HepG2 (cell line): ENCODE measurements around the gene EGFL8. TPM values are rescaled to one million over a fixed set of nuclear protein-coding genes. Genes with fewer than 3 reads are reported as not detected.
A peak's percentile ranks its signal among the peaks of the same experiment; 100 is the strongest.

ENCODE experiments used
- BRD4 ChIP-seq: sonication (generic); formaldehyde crosslinking; IDR thresholded peaks from 2 replicates; pipeline ENCODE4 v1.4.0; 2020; ENCODE audit warnings: missing genetic modification reagents
- CENPT ChIP-seq: sonication (generic); formaldehyde crosslinking; IDR thresholded peaks from 2 replicates; pipeline ENCODE4 v1.8.0; 2022; ENCODE audit warnings: low read depth, mild to moderate bottlenecking, moderate library complexity, missing genetic modification reagents
- DNMT1 ChIP-seq: sonication (generic); formaldehyde crosslinking; IDR thresholded peaks from 2 replicates; pipeline ENCODE4 v1.5.1; 2020; ENCODE audit warnings: mild to moderate bottlenecking, missing genetic modification reagents
- MAZ ChIP-seq, 2 experiments: sonication (generic) in 1 of 2; formaldehyde crosslinking in 1 of 2; IDR thresholded peaks; 2 replicates each; pipeline versions ENCODE4 v1.5.0 to v1.6.1; 2012 to 2020; ENCODE audit warnings: low read depth in 2 of 2, mild to moderate bottlenecking in 2 of 2, borderline replicate concordance in 1 of 2, improper control_type of control experiment in 1 of 2, low read length in 1 of 2, missing genetic modification reagents in 1 of 2, moderate library complexity in 1 of 2
- NCOA5 ChIP-seq: sonication (generic); formaldehyde crosslinking; IDR thresholded peaks from 2 replicates; pipeline ENCODE4 v1.4.0; 2020; ENCODE audit warnings: missing genetic modification reagents
- NFYC ChIP-seq: IDR thresholded peaks from 2 replicates; pipeline ENCODE4 v1.6.1; 2016; ENCODE audit warnings: missing genetic modification reagents, missing compliant biosample characterization
- RBM39 ChIP-seq: fragments of 200-400 bp; formaldehyde crosslinking; IDR thresholded peaks from one replicate; pipeline ENCODE4 v1.6.1; 2018; ENCODE audit warnings: antibody characterized with exemption, mild to moderate bottlenecking, low read depth, low read length; ENCODE audit not compliant: poor library complexity, severe bottlenecking
- RCOR2 ChIP-seq: IDR thresholded peaks from 2 replicates; pipeline ENCODE4 v1.6.1; 2016; ENCODE audit warnings: missing biosample characterization, missing genetic modification reagents
- RFX3 ChIP-seq: IDR thresholded peaks from 2 replicates; pipeline ENCODE4 v1.6.1; 2016; ENCODE audit warnings: missing biosample characterization, missing genetic modification reagents
- SALL2 ChIP-seq: sonication (generic); formaldehyde crosslinking; IDR thresholded peaks from 2 replicates; pipeline ENCODE4 v1.8.1; 2023; ENCODE audit warnings: mild to moderate bottlenecking, missing genetic modification reagents, inconsistent platforms
- SMAD3 ChIP-seq: sonication (generic); formaldehyde crosslinking; IDR thresholded peaks from 2 replicates; pipeline ENCODE4 v1.4.0; 2020; ENCODE audit warnings: missing genetic modification reagents
- TGIF2 ChIP-seq: IDR thresholded peaks from 2 replicates; pipeline ENCODE4 v1.6.1; 2016; ENCODE audit warnings: control low read depth, missing compliant biosample characterization
- ZBTB1 ChIP-seq: sonication (generic); formaldehyde crosslinking; IDR thresholded peaks from 2 replicates; pipeline ENCODE4 v1.4.0; 2020; ENCODE audit warnings: missing genetic modification reagents, borderline replicate concordance
- ZBTB8A ChIP-seq: sonication (generic); formaldehyde crosslinking; IDR thresholded peaks from 2 replicates; pipeline ENCODE4 v1.4.0; 2020; ENCODE audit warnings: mild to moderate bottlenecking, low read depth, missing genetic modification reagents, borderline replicate concordance
- ZFP37 ChIP-seq: sonication (generic); formaldehyde crosslinking; IDR thresholded peaks from 2 replicates; pipeline ENCODE4 v1.4.0; 2020; ENCODE audit warnings: missing genetic modification reagents, borderline replicate concordance
- ZNF264 ChIP-seq: sonication (generic); formaldehyde crosslinking; IDR thresholded peaks from 2 replicates; pipeline ENCODE4 v1.4.0; 2020; ENCODE audit warnings: missing genetic modification reagents
- ZNF333 ChIP-seq: sonication (generic); formaldehyde crosslinking; IDR thresholded peaks from 2 replicates; pipeline ENCODE4 v1.4.0; 2020; ENCODE audit warnings: mild to moderate bottlenecking, missing genetic modification reagents, borderline replicate concordance
- ZNF441 ChIP-seq: sonication (generic); formaldehyde crosslinking; IDR thresholded peaks from 2 replicates; pipeline ENCODE4 v1.7.0; 2021; ENCODE audit warnings: missing genetic modification reagents, borderline replicate concordance
- ZNF446 ChIP-seq: sonication (generic); formaldehyde crosslinking; IDR thresholded peaks from 2 replicates; pipeline ENCODE4 v1.5.0; 2020; ENCODE audit warnings: mild to moderate bottlenecking, missing genetic modification reagents
- ZNF451 ChIP-seq: sonication (generic); formaldehyde crosslinking; IDR thresholded peaks from 2 replicates; pipeline ENCODE4 v1.5.0; 2020; ENCODE audit warnings: mild to moderate bottlenecking, missing genetic modification reagents
- ZNF557 ChIP-seq: sonication (generic); formaldehyde crosslinking; IDR thresholded peaks from 2 replicates; pipeline ENCODE4 v1.4.0; 2020; ENCODE audit warnings: missing genetic modification reagents
- ZNF589 ChIP-seq: sonication (generic); formaldehyde crosslinking; conservative IDR thresholded peaks from 2 replicates; pipeline ENCODE4 v1.8.0; 2022; ENCODE audit warnings: mild to moderate bottlenecking, moderate library complexity, missing genetic modification reagents
- ZNF713 ChIP-seq: sonication (generic); formaldehyde crosslinking; IDR thresholded peaks from 2 replicates; pipeline ENCODE4 v1.4.0; 2020; ENCODE audit warnings: mild to moderate bottlenecking, missing genetic modification reagents
- ZNF790 ChIP-seq: sonication (generic); formaldehyde crosslinking; IDR thresholded peaks from 2 replicates; pipeline ENCODE4 v1.8.0; 2022; ENCODE audit warnings: missing genetic modification reagents, mild to moderate bottlenecking, borderline replicate concordance
- ZNF879 ChIP-seq: sonication (generic); formaldehyde crosslinking; IDR thresholded peaks from 2 replicates; pipeline ENCODE4 v1.8.1; 2023; ENCODE audit warnings: missing genetic modification reagents
- polyA plus RNA-seq, 8 experiments: library from polyadenylated mRNA; depleted of rRNA in 3 of 8; stranded (reverse) in 7 of 8; unstranded in 1 of 8; fragments of >200 nt; fragmentation: Illumina TruSeq in 4 of 8; extraction: Trizol in 4 of 8; gene quantifications; 2 replicates each; pipeline versions ENCODE4 v1.2.1 to v1.2.3, GENCODE V29; 2011 to 2016; ENCODE audit warnings: low read depth in 4 of 8, missing spikeins in 1 of 8, mixed read lengths in 1 of 8; ENCODE audit not compliant: insufficient read depth in 1 of 8
- total RNA-seq, 5 experiments: library from RNA; depleted of rRNA; stranded (reverse); fragments of >200 nt; fragmentation: Illumina TruSeq; extraction: Trizol; gene quantifications; 2 replicates each; pipeline ENCODE4 v1.2.3, GENCODE V29; 2016; ENCODE audit warnings: low read depth in 1 of 5
- TF ChIP-seq, protein P1 (sequence below): sonication (generic); formaldehyde crosslinking; IDR thresholded peaks from 2 replicates; pipeline ENCODE4 v1.5.0; 2020; ENCODE audit warnings: missing genetic modification reagents, mild to moderate bottlenecking, borderline replicate concordance
- TF ChIP-seq, protein P2 (sequence below): sonication (generic); formaldehyde crosslinking; IDR thresholded peaks from 2 replicates; pipeline ENCODE4 v1.4.0; 2020; ENCODE audit warnings: missing genetic modification reagents, borderline replicate concordance
- TF ChIP-seq, protein P3 (sequence below): sonication (generic); formaldehyde crosslinking; IDR thresholded peaks from 2 replicates; pipeline ENCODE4 v1.4.0; 2020; ENCODE audit warnings: missing genetic modification reagents

Gene EGFL8
- total and polyA plus RNA-seq, 2 of the 13 experiments (the other 11 are each of a cell fraction or from before 2014, with no cell fraction given): 10.0 to 11.5 TPM

DNA sequence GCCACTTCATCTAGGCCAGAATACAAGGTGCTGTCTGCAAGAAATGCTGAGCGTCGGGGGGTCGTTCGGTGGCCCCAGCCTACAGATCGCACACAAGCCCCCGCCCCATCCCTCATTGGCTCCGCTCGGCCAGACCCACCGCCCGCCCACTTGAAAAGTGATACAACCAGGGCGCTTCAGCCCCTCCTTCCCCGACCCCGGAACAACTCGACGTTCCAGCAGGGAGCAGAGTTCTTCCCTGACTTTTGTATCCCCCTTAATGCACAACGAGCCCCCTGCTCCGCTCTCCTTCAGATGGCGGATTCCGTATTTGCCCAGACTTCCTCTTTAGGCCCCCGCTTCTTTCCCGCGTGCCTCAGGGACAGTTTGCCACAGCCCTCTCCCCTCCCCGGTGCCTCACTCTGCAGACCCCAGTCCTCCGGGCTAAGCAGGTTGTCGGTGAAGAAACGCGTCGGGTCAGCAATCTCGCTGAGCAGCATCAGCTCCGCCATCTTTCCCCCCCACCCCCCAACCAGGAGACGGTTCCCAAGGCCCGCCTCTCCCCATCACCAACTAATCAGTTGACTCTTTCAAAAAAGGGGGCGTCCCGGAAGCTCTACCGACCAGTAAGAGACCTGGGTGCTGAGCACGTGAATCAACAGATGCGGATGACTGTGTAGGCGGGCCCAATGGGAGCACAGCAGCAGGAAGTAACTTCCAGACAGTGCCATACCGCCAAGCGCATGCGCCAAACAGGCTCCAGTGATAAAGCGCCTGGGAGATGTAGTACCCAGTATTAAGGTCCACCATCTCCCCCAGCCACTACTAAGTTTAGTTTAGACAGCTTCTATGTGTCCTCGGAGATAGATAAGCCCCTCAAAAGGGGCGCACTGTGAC is 36.4 kb upstream of the EGFL8 start, which contains the start of gene ATF6B (continued):
- TF ChIP-seq ZNF790 (CRISPR knock-in tag) (peak; percentile 61; the same call in 1 of the 2 replicates), SALL2 (no peak), ZNF441 (CRISPR knock-in tag) (peak; percentile 59; the same call in 1 of the 2 replicates), BRD4 (no peak), RFX3 (CRISPR knock-in tag) (no peak), TGIF2 (CRISPR knock-in tag) (peak; percentile 30; the same call in 1 of the 2 replicates), ZNF589 (CRISPR knock-in tag) (no peak), DNMT1 (peak; percentile 32), CENPT (CRISPR knock-in tag) (no peak), ZNF264 (CRISPR knock-in tag) (no peak), ZNF879 (CRISPR knock-in tag) (no peak; the same call in 1 of the 2 replicates), ZNF446 (CRISPR knock-in tag) (no peak), ZFP37 (CRISPR knock-in tag) (no peak), ZNF713 (CRISPR knock-in tag) (no peak), NCOA5 (CRISPR knock-in tag) (no peak), ZNF333 (CRISPR knock-in tag) (0 out of 2 replicates have a peak, but pooled peaks have one; percentile 90), SMAD3 (CRISPR knock-in tag) (0 out of 2 replicates have a peak, but pooled peaks have one; percentile 35), ZBTB1 (no peak), RCOR2 (CRISPR knock-in tag) (no peak), MAZ (IDR thresholded peaks at IDR 0.05; ENCODE audit: borderline replicate concordance, low read depth, low read length) (peak; percentile 72), MAZ (CRISPR knock-in tag; IDR thresholded peaks at IDR 0.05; ENCODE audit: low read depth) (no peak), ZNF451 (CRISPR knock-in tag) (0 out of 2 replicates have a peak, but pooled peaks have one; percentile 59), RBM39 (peak; percentile 85), ZNF557 (no peak), NFYC (CRISPR knock-in tag) (peak; percentile 93), ZBTB8A (CRISPR knock-in tag) (no peak)
- TF ChIP-seq, protein P1, sequence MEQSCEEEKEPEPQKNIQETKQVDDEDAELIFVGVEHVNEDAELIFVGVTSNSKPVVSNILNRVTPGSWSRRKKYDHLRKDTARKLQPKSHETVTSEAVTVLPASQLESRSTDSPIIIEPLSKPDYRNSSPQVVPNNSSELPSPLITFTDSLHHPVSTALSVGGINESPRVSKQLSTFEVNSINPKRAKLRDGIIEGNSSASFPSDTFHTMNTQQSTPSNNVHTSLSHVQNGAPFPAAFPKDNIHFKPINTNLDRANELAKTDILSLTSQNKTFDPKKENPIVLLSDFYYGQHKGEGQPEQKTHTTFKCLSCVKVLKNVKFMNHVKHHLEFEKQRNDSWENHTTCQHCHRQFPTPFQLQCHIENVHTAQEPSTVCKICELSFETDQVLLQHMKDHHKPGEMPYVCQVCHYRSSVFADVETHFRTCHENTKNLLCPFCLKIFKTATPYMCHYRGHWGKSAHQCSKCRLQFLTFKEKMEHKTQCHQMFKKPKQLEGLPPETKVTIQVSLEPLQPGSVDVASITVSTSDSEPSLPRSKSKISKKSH (CRISPR knock-in tag): 0 out of 2 replicates have a peak, but pooled peaks have one; percentile 30
- TF ChIP-seq, protein P2, sequence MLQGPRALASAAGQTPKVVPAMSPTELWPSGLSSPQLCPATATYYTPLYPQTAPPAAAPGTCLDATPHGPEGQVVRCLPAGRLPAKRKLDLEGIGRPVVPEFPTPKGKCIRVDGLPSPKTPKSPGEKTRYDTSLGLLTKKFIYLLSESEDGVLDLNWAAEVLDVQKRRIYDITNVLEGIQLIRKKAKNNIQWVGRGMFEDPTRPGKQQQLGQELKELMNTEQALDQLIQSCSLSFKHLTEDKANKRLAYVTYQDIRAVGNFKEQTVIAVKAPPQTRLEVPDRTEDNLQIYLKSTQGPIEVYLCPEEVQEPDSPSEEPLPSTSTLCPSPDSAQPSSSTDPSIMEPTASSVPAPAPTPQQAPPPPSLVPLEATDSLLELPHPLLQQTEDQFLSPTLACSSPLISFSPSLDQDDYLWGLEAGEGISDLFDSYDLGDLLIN (CRISPR knock-in tag): no peak
- TF ChIP-seq, protein P3, sequence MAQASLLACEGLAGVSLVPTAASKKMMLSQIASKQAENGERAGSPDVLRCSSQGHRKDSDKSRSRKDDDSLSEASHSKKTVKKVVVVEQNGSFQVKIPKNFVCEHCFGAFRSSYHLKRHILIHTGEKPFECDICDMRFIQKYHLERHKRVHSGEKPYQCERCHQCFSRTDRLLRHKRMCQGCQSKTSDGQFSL (CRISPR knock-in tag): peak; percentile 94
